Inflammatory macrophage (primary cell): ENCODE results near the gene ZNF419.

Experiments used
- DNase-seq, 2 donors: peaks; one replicate each; pipeline ENCODE4 v3.0.0-alpha.2; 2020 to 2022

ZNF419 gene

DNA sequence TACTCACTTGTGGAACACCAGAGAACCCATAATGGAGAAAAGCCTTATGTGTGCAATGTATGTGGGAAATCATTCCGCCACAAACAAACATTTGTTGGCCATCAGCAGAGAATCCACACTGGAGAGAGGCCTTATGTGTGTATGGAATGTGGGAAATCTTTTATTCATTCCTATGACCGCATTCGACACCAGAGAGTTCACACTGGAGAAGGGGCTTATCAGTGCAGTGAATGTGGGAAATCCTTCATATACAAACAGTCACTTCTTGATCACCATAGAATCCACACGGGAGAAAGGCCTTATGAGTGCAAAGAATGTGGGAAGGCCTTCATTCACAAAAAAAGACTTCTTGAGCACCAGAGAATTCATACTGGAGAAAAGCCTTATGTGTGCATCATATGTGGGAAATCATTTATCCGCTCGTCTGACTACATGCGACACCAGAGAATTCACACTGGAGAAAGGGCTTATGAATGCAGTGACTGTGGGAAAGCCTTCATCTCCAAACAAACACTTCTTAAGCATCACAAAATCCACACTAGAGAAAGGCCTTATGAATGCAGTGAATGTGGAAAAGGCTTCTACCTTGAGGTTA is 50.5 kb downstream of the ZNF419 start:
- DNase-seq = no peak
